H1 (cell line): Measurements from ENCODE around the gene PARD6B. TPM values are rescaled to one million over a fixed set of nuclear protein-coding genes. Genes with fewer than 3 reads are reported as not detected.
"Not testable (repeated sequence)": the region's sequence is repeated elsewhere in the genome, so short reads cannot be mapped to it uniquely, and the experiment has no call there.

Experiments
- CTCF ChIA-PET: fragments of 300-600 bp; sonication (Branson Sonifier 250); formaldehyde crosslinking; loops from one replicate; lab custom pipeline; 2021; ENCODE audit not compliant: partially characterized antibody; lab: Charles Lee
- POLR2A ChIA-PET: fragments of 300-600 bp; sonication (Branson Sonifier 250); formaldehyde crosslinking; loops from one replicate; lab custom pipeline; 2021; ENCODE audit warnings: inconsistent platforms; ENCODE audit not compliant: partially characterized antibody; lab: Charles Lee
- DNase-seq, 2 experiments: peaks; one replicate each; pipeline versions ENCODE4 v3.0.0 to v3.0.0-alpha.2; 2010 to 2022; ENCODE audit warnings: low spot score in 2 of 2, low read depth in 1 of 2, mixed read lengths in 1 of 2
- FAIRE-seq: peaks from 2 replicates; lab custom pipeline; 2011; peaks lifted over from hg19 to GRCh38; lab: Jason Lieb, UNC
- H2AFZ ChIP-seq: 2 replicates; pipeline ENCODE4 v1.8.1; 2012; ENCODE audit warnings: low read length, inconsistent platforms
- H2AK5ac ChIP-seq: 2 replicates; pipeline ENCODE4 v1.6.1; 2013; ENCODE audit warnings: low read depth, low read length
- H2BK120ac ChIP-seq: replicated peaks from 2 replicates; pipeline ENCODE3; 2013; ENCODE audit warnings: low read depth, low read length, inconsistent platforms
- H2BK12ac ChIP-seq: 2 replicates; pipeline ENCODE4 v1.6.1; 2013; ENCODE audit warnings: low read depth, low read length
- H2BK15ac ChIP-seq: 2 replicates; pipeline ENCODE4 v1.6.1; 2013; ENCODE audit warnings: low read length
- H2BK20ac ChIP-seq: 2 replicates; pipeline ENCODE4 v1.6.1; 2013; ENCODE audit warnings: low read length
- H2BK5ac ChIP-seq: 2 replicates; pipeline ENCODE4 v1.6.1; 2013; ENCODE audit warnings: low read depth, low read length
- H3K14ac ChIP-seq: 2 replicates; pipeline ENCODE4 v1.6.1; 2013; ENCODE audit warnings: inconsistent platforms; ENCODE audit not compliant: insufficient read length
- H3K18ac ChIP-seq: 2 replicates; pipeline ENCODE4 v1.6.1; 2013; ENCODE audit warnings: low read length; ENCODE audit errors: extremely low read depth
- H3K23ac ChIP-seq: 2 replicates; pipeline ENCODE4 v1.6.1; 2013; ENCODE audit warnings: inconsistent platforms; ENCODE audit not compliant: insufficient read length
- H3K23me2 ChIP-seq: 2 replicates; pipeline ENCODE4 v1.6.1; 2013; ENCODE audit warnings: low read depth, low read length
- H3K27ac ChIP-seq: 2 replicates; pipeline ENCODE4 v1.6.1; 2011; ENCODE audit warnings: low read depth, low read length, inconsistent platforms
- H3K27me3 ChIP-seq, 4 experiments: replicated peaks in 1 of 4; 1 replicate in 1 of 4; 2 replicates in 3 of 4; pipeline versions ENCODE4 v1.6.1 to v1.8.1; 2011 to 2013; ENCODE audit warnings: low read length in 3 of 4, mild to moderate bottlenecking in 3 of 4, inconsistent platforms in 2 of 4, mixed read lengths in 2 of 4, moderate library complexity in 1 of 4; ENCODE audit not compliant: control insufficient read depth in 3 of 4, insufficient read depth in 3 of 4; ENCODE audit errors: extremely low read depth in 1 of 4
- H3K36me3 ChIP-seq, 4 experiments: 2 replicates each; pipeline versions ENCODE4 v1.6.1 to v1.8.1; 2011 to 2013; ENCODE audit warnings: mild to moderate bottlenecking in 4 of 4, low read length in 3 of 4, moderate library complexity in 2 of 4, control low read depth in 1 of 4, inconsistent platforms in 1 of 4; ENCODE audit not compliant: insufficient read depth in 4 of 4, control insufficient read depth in 2 of 4
- H3K4ac ChIP-seq: replicated peaks from 2 replicates; pipeline ENCODE3; 2013; ENCODE audit warnings: low read length, low read depth, mixed read lengths, inconsistent platforms; ENCODE audit not compliant: insufficient read length
- H3K4me1 ChIP-seq, 4 experiments: replicated peaks in 1 of 4; 1 replicate in 1 of 4; 2 replicates in 3 of 4; pipeline versions ENCODE4 v1.6.1 to v1.8.1; 2011 to 2013; ENCODE audit warnings: low read length in 3 of 4, inconsistent platforms in 2 of 4, mixed read lengths in 1 of 4; ENCODE audit not compliant: insufficient read depth in 4 of 4, control insufficient read depth in 3 of 4
- H3K4me2 ChIP-seq, 2 experiments: 2 replicates each; pipeline versions ENCODE4 v1.6.1 to v1.8.1; 2011 to 2013; ENCODE audit warnings: low read depth in 2 of 2, low read length in 2 of 2, control low read depth in 1 of 2, inconsistent platforms in 1 of 2, mild to moderate bottlenecking in 1 of 2; ENCODE audit not compliant: insufficient read depth in 1 of 2
- H3K4me3 ChIP-seq, 4 experiments: fragments of 200-600, 300-600 bp in 1 of 4; sonication (generic), shearing (Covaris generic), sonication (Bioruptor Twin) in 1 of 4; 2 replicates each; pipeline versions ENCODE4 v1.5.1 to v1.8.1; 2011 to 2016; ENCODE audit warnings: low read length in 4 of 4, low read depth in 3 of 4, control low read depth in 2 of 4, inconsistent platforms in 2 of 4, mild to moderate bottlenecking in 2 of 4, mixed read lengths in 1 of 4, moderate library complexity in 1 of 4; ENCODE audit not compliant: insufficient read depth in 2 of 4; ENCODE audit errors: extremely low read depth in 1 of 4
- H3K56ac ChIP-seq: replicated peaks from 2 replicates; pipeline ENCODE3; 2013; ENCODE audit warnings: low read depth, mild to moderate bottlenecking, mixed read lengths, low read length, inconsistent platforms; ENCODE audit not compliant: insufficient read length
- H3K79me1 ChIP-seq: 2 replicates; pipeline ENCODE4 v1.6.1; 2013; ENCODE audit warnings: low read depth, low read length, control low read depth
- H3K79me2 ChIP-seq, 2 experiments: 2 replicates each; pipeline versions ENCODE4 v1.6.1 to v1.8.1; 2012 to 2013; ENCODE audit warnings: low read length in 2 of 2, mild to moderate bottlenecking in 2 of 2, inconsistent platforms in 1 of 2; ENCODE audit not compliant: insufficient read depth in 2 of 2, control insufficient read depth in 1 of 2
- H3K9ac ChIP-seq, 4 experiments: replicated peaks in 1 of 4; 1 replicate in 1 of 4; 2 replicates in 3 of 4; pipeline versions ENCODE4 v1.6.1 to v1.8.1; 2011 to 2013; ENCODE audit warnings: low read depth in 3 of 4, low read length in 3 of 4, control low read depth in 2 of 4, mild to moderate bottlenecking in 2 of 4, moderate library complexity in 2 of 4, inconsistent platforms in 1 of 4; ENCODE audit errors: extremely low read depth in 1 of 4
- H3K9me3 ChIP-seq, 2 experiments: 2 replicates each; pipeline versions ENCODE4 v1.6.1 to v1.8.1; 2012 to 2013; ENCODE audit warnings: mild to moderate bottlenecking in 2 of 2, moderate library complexity in 2 of 2, control low read depth in 1 of 2, inconsistent platforms in 1 of 2, low read depth in 1 of 2, low read length in 1 of 2, mixed read lengths in 1 of 2; ENCODE audit not compliant: insufficient read depth in 2 of 2
- H4K20me1 ChIP-seq, 2 experiments: replicated peaks in 1 of 2; 2 replicates each; pipeline versions ENCODE3 to v1.8.1; 2011 to 2013; ENCODE audit warnings: inconsistent platforms in 2 of 2, low read length in 2 of 2, mild to moderate bottlenecking in 1 of 2; ENCODE audit not compliant: insufficient read depth in 2 of 2, control insufficient read depth in 1 of 2
- H4K5ac ChIP-seq: 2 replicates; pipeline ENCODE4 v1.6.1; 2013; ENCODE audit warnings: low read length, low read depth, mixed read lengths, inconsistent platforms; ENCODE audit not compliant: insufficient read length
- H4K8ac ChIP-seq: 2 replicates; pipeline ENCODE4 v1.8.0; 2013; ENCODE audit warnings: mild to moderate bottlenecking, moderate library complexity, low read length, inconsistent platforms; ENCODE audit not compliant: insufficient read depth; ENCODE audit errors: extremely low read depth
- H4K91ac ChIP-seq: replicated peaks from 2 replicates; pipeline ENCODE3; 2013; ENCODE audit warnings: low read length, mixed read lengths, inconsistent platforms; ENCODE audit not compliant: insufficient read length
- WGBS, 2 experiments: shearing (Covaris generic) in 1 of 2; methylation state at CpG; one replicate each; pipeline versions ENCODE4 v1.1.6 to v1.1.7; 2013 to 2015; ENCODE audit warnings: low lambda C conversion rate in 2 of 2, mixed read lengths in 2 of 2, inconsistent platforms in 1 of 2, low coverage in 1 of 2, missing lambda C conversion rate in 1 of 2; ENCODE audit not compliant: insufficient replicate concordance in 2 of 2, insufficient coverage in 1 of 2, insufficient read length in 1 of 2; ENCODE audit errors: extremely low coverage in 1 of 2, missing lambda C conversion rate in 1 of 2; 5-methylcytosine and 5-hydroxymethylcytosine counted together
- polyA plus RNA-seq, 7 experiments: library from polyadenylated mRNA; depleted of rRNA in 3 of 7; stranded (reverse) in 5 of 7; unstranded in 2 of 7; fragments of >200 nt in 5 of 7; fragments of 200-250 nt in 2 of 7; gene quantifications; 1 replicate in 5 of 7; 2 replicates in 1 of 7; 4 replicates in 1 of 7; pipeline versions ENCODE4 v1.2.1 to v1.2.3, GENCODE V29; 2011 to 2013; ENCODE audit warnings: missing spikeins in 2 of 7, mixed read lengths in 2 of 7
- total RNA-seq: library from RNA; stranded (reverse); fragmentation: NEBNext Ultra II Directional; extraction: Animal tissue kit (Norgen Biotek cat#: 25700); gene quantifications from 2 replicates; pipeline ENCODE4 v1.2.1, GENCODE V29; 2021

PARD6B gene
- total and polyA plus RNA-seq, 2 of the 8 experiments (the other 6 are each of a cell fraction or from before 2014, with no cell fraction given): 5.2 to 34.1 TPM

DNA sequence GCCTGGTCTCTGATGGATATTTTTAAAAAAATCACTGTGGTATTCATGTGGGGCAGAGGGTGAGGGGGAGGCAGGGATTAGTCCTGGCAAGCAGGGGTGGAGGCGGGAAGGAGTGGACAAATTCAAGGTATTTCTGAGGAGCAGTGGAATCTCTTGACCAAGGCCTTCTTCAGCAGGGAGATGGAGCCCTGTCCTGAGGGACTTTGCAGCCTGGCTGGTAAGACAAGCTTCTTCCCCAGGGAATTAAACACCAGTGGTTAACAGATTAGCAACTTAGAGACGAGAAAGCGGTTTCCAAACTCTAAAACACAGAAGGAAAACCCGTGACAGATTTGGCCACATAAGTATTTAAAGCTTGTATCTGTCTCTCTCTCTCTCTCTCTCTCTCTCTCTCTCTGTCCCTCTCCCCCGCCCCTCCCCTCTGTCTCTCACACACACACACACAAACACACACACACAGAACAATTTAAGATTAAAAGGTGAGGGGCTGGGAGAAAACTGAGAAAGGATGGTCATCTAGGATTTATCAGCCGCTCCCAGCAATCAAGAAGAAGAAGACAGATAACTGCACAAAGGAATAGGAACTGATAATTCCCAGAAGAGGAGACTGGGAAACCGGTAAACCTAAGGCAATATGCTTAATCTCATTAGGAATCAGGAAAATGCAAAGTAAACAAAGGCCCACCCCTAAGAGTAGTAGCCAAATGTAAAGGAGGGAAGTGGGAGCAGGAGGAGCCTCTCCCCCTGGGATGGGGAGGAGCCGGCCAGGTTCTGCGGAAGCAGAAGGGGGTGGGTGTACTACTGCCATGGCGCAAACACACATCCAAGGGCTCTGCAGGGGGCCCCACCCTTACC is 35.8 kb downstream of the PARD6B start:
- not testable (repeated sequence) for H3K36me3 ChIP-seq, H3K23ac ChIP-seq, H3K79me1 ChIP-seq, H4K5ac ChIP-seq, H3K79me2 ChIP-seq, DNase-seq, H3K18ac ChIP-seq, H4K91ac ChIP-seq, H3K56ac ChIP-seq, H3K4ac ChIP-seq, H3K14ac ChIP-seq, H2AK5ac ChIP-seq, H3K9ac ChIP-seq, H3K9me3 ChIP-seq, H2BK5ac ChIP-seq, H3K23me2 ChIP-seq, H2BK120ac ChIP-seq, H2BK15ac ChIP-seq, H4K20me1 ChIP-seq, H3K27me3 ChIP-seq, H4K8ac ChIP-seq, H3K4me1 ChIP-seq, H2BK12ac ChIP-seq, H3K27ac ChIP-seq
- Histone ChIP-seq H2AFZ (peak overlapping the region; percentile 84; the same call in 1 of the 2 replicates), H3K4me3 (peak overlapping the region in 1 of 4 experiments; percentile 43; a peak in 1 of 8 replicates), H2BK20ac (0 out of 2 replicates have a peak overlapping the region, but pooled peaks have one; percentile 2), H3K4me2 (peak overlapping the region; percentile 48 to 67)
- ChIA-PET POLR2A (interaction anchor here (1.1 to 2.6 kb wide), 5 partner anchors 9 to 141 kb away, joined by 3 to 10 read pairs (median 5); no protein-coding TSS in a partner anchor), CTCF (interaction anchor here (1.0 to 3.8 kb wide), 12 partner anchors 17 to 141 kb away, joined by 3 to 23 read pairs (median 4); no protein-coding TSS in a partner anchor)
- peak; percentile 42 for FAIRE-seq
- 54% methylated on average over 6 of the region's 10 CpGs; no CpG with 5 or more reads in 1 of the 2 experiments for WGBS, 2 experiments
